SJSA1 (cell line): Measurements from ENCODE around the gene SPATA32. TPM values are rescaled to one million over a fixed set of nuclear protein-coding genes. Genes with fewer than 3 reads are reported as not detected.

ENCODE experiments used
- DNase-seq, 2 experiments: peaks; one replicate each; pipeline ENCODE4 v3.0.0-alpha.2; 2015 to 2020; ENCODE audit warnings: low spot score in 2 of 2, low read depth in 1 of 2
- H3K27ac ChIP-seq: fragments of 250-450 bp; sonication (Bioruptor Pico); 2 replicates; pipeline ENCODE4 v1.5.1; 2020; ENCODE audit warnings: mild to moderate bottlenecking, moderate library complexity
- H3K27me3 ChIP-seq: fragments of 250-450 bp; sonication (Bioruptor Pico); replicated peaks from 2 replicates; pipeline ENCODE4 v1.5.1; 2020; ENCODE audit warnings: mild to moderate bottlenecking, moderate library complexity
- H3K36me3 ChIP-seq: fragments of 250-450 bp; sonication (Bioruptor Pico); 2 replicates; pipeline ENCODE4 v1.5.1; 2020; ENCODE audit warnings: mild to moderate bottlenecking
- H3K4me1 ChIP-seq: fragments of 250-450 bp; sonication (Bioruptor Pico); replicated peaks from 2 replicates; pipeline ENCODE4 v1.6.1; 2021; ENCODE audit warnings: mild to moderate bottlenecking
- H3K4me3 ChIP-seq: fragments of 250-450 bp; sonication (Bioruptor Pico); 2 replicates; pipeline ENCODE4 v1.5.1; 2020; ENCODE audit warnings: mild to moderate bottlenecking
- H3K9me3 ChIP-seq: fragments of 250-450 bp; sonication (Bioruptor Pico); replicated peaks from 2 replicates; pipeline ENCODE4 v1.5.1; 2020; ENCODE audit warnings: mild to moderate bottlenecking
- total RNA-seq: library from RNA; depleted of rRNA; stranded (reverse); fragments of >200 nt; shearing (Covaris generic); gene quantifications from 2 replicates; pipeline ENCODE4 v1.2.3, GENCODE V29; 2014

The SPATA32 gene
- total RNA-seq, 1 experiment from 2014 or later: not detected

DNA sequence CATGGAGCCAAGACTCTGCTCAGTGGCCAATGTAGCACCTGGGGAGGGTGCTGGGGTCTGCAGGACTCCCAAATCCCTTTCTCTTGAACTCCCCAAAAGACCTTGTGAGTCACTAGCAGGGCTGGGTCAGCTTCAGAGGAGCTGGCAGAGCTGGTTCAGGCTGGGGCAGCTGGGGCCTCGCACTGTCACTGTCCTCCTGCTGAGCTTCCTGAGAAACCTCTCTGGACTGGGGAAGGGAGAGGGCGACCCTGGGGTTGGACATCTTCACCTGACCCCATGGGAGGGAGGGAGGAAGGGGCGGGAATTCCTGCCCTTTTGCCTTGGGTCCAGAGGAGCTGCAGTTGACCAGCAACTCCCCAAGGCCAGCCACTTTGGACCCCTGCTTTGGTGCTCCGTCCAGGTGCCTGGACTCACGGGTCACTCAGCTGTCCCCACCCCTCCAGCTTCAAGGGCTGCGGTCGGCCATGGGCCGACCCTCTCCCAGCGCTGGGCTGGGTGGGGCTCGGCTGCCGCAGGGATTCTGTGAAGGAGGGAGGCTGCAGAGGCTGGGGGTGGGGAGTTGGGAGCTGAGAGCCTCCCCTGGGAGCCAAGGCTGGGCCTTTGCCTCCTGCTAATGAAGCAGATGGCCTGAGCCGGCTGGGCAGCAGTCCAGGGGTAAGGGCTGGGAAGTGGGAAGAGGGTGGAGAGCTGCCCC lies 31.0 kb downstream of the SPATA32 start:
- peak in 1 of 2 experiments; percentile 48 for DNase-seq
- Histone ChIP-seq H3K27ac (no peak overlapping the region), H3K9me3 (no peaks in the 10 kb centered on the region), H3K4me3 (no peak overlapping the region), H3K36me3 (no peaks in the 10 kb centered on the region), H3K27me3 (0 out of 2 replicates have a peak, but pooled peaks cover 3% of the 10 kb centered on the region), H3K4me1 (no peaks in the 10 kb centered on the region)

DNA sequence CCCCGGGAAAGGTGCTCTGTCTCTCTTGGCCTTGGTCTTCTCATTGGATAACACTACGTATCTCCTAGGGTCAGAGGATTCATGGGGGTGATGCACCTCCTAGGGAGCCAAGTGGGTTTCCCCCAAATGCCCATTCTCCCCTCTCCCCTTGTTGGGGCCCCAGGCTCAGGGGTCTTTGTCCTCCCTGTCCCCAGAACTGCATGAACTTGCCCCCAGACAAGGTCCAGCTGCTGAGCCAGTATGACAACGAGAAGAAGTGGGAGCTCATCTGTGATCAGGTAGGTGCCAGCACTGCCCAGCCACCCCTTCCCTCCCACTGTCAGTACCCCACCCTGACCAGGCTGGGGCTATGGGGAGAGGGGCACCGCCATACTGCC lies 31.5 kb downstream of the SPATA32 start:
- no peaks in the 10 kb centered on the region for H3K4me1 ChIP-seq

GRCh38 chr17:45229681-45230409 lies 32.0 kb downstream of the SPATA32 start:
- Histone ChIP-seq H3K36me3 (no peaks in the 10 kb centered on the region), H3K9me3 (no peaks in the 10 kb centered on the region), H3K4me1 (no peaks in the 10 kb centered on the region), H3K27ac (no peak overlapping the region), H3K4me3 (no peak overlapping the region), H3K27me3 (0 out of 2 replicates have a peak, but pooled peaks cover 2% of the 10 kb centered on the region)
- peak in 1 of 2 experiments; percentile 46 for DNase-seq

More for the DNA sequence above, 31.5 kb downstream of the SPATA32 start:
- H3K27ac ChIP-seq: no peak overlapping the region
- H3K36me3 ChIP-seq: no peaks in the 10 kb centered on the region
- no peak overlapping the region for H3K4me3 ChIP-seq
- no peaks in the 10 kb centered on the region for H3K9me3 ChIP-seq
- 0 out of 2 replicates have a peak, but pooled peaks cover 3% of the 10 kb centered on the region for H3K27me3 ChIP-seq
- no peak for DNase-seq

DNA sequence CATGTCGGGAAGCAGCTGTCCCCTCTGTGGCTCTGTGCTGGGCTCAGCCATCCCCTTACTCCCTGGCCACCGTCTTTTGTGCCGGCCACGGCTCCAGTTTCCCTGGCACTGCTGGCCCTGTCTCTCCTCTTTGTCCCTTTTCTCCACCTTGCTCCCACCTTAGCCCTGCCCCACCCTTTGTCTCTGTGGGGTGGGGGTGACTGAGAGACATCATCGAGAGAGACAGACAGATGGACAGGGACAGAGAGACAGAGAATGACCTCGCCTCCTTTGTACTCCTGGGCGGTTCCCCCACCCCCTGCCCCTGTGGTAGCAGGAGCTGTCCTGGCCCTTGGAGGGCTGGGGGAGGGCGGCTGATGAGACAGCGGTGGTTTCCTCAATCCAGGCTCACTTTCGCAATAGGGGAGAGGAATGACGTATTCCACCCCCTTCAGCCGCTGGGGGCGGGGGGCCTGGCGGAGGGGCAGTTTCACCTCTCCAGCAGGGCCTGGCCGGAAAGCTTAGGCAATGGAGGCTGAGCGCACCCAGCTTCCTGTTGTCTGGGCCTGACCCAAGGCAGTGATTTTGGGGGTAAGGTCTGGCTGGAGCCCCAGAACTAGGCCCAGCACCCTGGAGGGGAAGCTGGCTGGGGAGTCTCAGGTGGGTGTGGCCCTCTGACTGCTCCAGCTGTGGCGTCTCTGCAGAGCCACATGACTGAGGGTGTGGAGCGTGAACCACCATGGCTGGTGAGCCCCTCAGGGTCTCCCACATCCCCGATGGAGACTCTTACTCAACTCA lies 32.9 kb downstream of the SPATA32 start:
- Histone ChIP-seq H3K27ac (no peak overlapping the region), H3K27me3 (peaks cover 7% of the 10 kb centered on the region), H3K9me3 (no peaks in the 10 kb centered on the region), H3K4me3 (no peak overlapping the region), H3K36me3 (no peaks in the 10 kb centered on the region), H3K4me1 (no peaks in the 10 kb centered on the region)
- DNase-seq: peak in 1 of 2 experiments; percentile 60

DNA sequence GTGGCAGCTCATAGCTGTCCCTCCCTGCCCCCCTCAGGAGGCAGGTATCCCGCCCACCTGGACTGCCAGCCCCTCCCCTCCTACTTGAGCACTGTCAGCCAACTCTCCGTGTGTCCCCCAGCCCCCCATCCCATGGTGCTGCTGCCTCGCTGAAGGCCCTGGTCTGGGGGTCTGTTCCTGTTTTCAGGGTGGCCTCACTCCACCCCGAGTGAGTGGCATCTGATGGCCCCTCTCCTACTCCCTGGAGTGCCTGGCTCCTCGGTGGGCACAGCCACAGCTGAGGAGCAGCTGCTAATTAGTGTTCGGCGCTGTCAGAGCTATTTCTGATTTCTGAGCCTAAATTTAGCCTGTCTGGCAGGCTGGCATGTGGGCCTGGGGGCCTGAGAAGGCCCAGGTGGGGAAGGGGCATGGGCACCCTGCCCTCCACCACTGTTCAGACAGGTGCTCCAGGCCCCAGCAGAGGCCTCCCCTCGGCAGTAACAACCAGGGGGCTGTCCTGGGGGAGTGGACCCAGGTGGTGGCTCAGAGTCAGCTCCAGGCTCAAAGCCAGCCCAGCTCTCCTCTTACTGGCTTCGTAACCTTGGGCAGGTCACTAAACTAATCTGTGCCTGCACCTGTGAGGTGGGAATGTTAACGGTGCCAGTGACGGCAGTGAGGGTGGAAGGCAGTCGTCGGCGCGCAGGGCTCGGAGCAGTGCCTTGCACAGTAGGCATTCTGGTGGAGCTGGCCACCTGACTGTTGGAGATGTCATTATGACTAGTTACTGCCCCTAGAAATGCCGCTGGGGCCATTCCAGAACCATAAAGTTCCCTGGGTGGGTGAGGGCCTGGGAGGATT lies 33.8 kb downstream of the SPATA32 start:
- Histone ChIP-seq H3K4me3 (no peak overlapping the region), H3K36me3 (no peaks in the 10 kb centered on the region), H3K27me3 (peaks cover 16% of the 10 kb centered on the region), H3K9me3 (no peaks in the 10 kb centered on the region), H3K27ac (no peak overlapping the region), H3K4me1 (no peaks in the 10 kb centered on the region)
- no peak for DNase-seq

DNA sequence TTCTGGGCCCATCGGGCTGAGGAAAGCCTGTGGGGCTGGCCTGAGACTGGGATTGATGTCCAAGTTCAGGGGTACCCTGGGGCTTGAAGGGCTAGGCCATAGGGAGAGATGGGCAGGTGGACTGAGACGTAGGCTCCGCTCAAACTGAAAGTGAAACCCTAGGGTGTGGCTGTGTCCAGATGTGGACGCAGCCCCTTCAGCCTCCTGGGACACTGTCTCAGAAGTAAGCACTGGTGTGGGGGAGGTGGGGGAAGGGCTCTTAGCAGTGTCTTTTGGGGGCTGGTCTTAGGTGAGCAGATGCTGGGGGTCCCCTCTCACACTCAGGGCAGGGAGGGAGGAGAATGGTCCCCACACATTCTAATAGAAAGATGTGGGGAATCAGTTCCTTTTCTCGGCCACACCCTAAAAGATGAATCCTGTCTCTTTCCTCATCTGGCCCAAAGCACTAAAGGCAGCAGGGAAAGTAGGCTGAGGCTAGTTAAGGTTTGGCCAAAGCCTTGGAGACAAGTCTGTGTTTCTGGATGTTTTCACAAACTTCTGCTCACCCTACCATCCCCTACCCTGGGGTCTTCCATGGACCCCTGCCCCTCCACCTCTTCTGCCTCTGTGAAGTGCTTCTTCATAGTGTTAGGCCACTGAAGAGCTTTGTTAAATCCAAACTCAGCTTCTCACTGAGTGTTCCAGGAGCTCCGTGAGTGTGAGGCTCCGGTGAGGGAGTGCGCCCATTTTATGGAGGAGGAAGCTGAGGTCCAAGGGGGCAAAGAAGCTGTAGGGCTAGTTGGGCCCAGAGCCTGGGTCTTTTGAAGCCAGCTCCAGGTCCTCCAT lies 34.6 kb downstream of the SPATA32 start:
- Histone ChIP-seq H3K27ac (no peak overlapping the region), H3K4me3 (no peak overlapping the region), H3K36me3 (no peaks in the 10 kb centered on the region), H3K9me3 (no peaks in the 10 kb centered on the region), H3K27me3 (peaks cover 24% of the 10 kb centered on the region), H3K4me1 (no peaks in the 10 kb centered on the region)
- DNase-seq: no peak

GRCh38 chr17:45226576-45226975 lies 35.3 kb downstream of the SPATA32 start:
- H3K36me3 ChIP-seq: no peaks in the 10 kb centered on the region
- H3K4me3 ChIP-seq: no peak overlapping the region
- DNase-seq: no peak
- no peak overlapping the region for H3K27ac ChIP-seq
- H3K4me1 ChIP-seq: peaks cover 7% of the 10 kb centered on the region
- H3K9me3 ChIP-seq: no peaks in the 10 kb centered on the region
- H3K27me3 ChIP-seq: peaks cover 30% of the 10 kb centered on the region

GRCh38 chr17:45225964-45226530 lies 35.8 kb downstream of the SPATA32 start:
- H3K27ac ChIP-seq: no peak overlapping the region
- peak in 1 of 2 experiments; percentile 52 for DNase-seq
- H3K4me3 ChIP-seq: no peak overlapping the region
- H3K27me3 ChIP-seq: peaks cover 35% of the 10 kb centered on the region
- peaks cover 12% of the 10 kb centered on the region for H3K4me1 ChIP-seq
- H3K36me3 ChIP-seq: no peaks in the 10 kb centered on the region
- no peaks in the 10 kb centered on the region for H3K9me3 ChIP-seq

DNA sequence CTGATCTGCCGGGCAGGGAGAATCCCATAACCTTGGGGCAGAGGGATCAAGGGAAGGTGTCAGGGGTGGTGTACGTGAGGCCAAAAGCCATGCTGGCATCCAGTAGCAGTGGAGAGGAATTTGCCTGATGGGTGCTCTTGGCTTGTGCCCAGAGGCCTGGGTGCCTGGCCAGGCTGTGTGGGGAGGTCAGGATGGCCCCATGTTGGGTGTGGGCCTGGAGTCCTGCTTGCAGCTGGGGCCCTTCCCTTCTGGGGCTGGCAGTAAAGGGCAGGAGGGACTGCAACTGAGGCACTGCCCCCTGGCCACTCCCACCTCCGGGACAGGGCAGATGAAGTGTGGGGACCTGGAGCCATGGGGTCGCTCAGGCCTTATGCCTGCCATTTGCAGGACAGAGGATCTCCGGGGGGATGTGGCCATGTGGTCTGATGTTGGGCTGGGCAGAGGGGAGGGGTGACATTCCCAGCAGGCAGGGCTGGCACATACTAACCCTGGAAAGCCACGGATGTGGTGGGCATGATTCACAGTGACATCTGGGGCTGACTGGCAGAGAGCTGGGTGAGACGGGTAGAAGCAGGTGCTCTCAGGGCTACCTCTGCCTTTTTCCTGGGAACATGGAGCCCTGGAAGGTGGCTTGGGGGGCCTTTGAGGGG lies 36.7 kb downstream of the SPATA32 start:
- H3K9me3 ChIP-seq: no peaks in the 10 kb centered on the region
- H3K4me1 ChIP-seq: peaks cover 12% of the 10 kb centered on the region
- peaks cover 42% of the 10 kb centered on the region for H3K27me3 ChIP-seq
- no peaks in the 10 kb centered on the region for H3K36me3 ChIP-seq
- DNase-seq: no peak
- H3K4me3 ChIP-seq: no peak overlapping the region
- H3K27ac ChIP-seq: no peak overlapping the region

DNA sequence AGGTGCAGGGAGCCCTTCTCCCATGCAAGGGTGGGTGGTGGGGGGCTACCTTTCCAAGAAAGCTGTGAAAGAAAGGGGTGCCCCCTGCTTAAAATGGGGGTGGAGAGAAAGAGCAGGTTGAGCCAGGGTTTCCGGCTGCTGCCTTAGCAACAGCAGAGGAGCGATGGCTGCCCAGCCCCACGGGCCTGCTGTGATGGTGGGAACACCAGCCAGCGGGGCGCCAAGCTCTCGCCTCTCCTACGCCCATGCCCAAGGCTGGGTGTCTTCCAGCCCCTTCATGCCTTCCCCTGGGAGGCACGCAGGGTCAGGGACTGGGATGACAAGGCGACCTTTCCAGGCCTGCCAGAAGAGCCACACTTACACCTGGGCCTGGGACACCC lies 37.2 kb downstream of the SPATA32 start:
- no peak overlapping the region for H3K27ac ChIP-seq
- no peaks in the 10 kb centered on the region for H3K9me3 ChIP-seq
- DNase-seq: no peak
- H3K4me1 ChIP-seq: peaks cover 12% of the 10 kb centered on the region
- H3K4me3 ChIP-seq: no peak overlapping the region
- no peaks in the 10 kb centered on the region for H3K36me3 ChIP-seq
- H3K27me3 ChIP-seq: peaks cover 45% of the 10 kb centered on the region

- H3K27ac ChIP-seq: no peak overlapping the region
- peaks cover 45% of the 10 kb centered on the region for H3K27me3 ChIP-seq
- no peak overlapping the region for H3K4me3 ChIP-seq
- no peak for DNase-seq
- H3K9me3 ChIP-seq: no peaks in the 10 kb centered on the region
- H3K36me3 ChIP-seq: no peaks in the 10 kb centered on the region
- peaks cover 12% of the 10 kb centered on the region for H3K4me1 ChIP-seq
These were observed 38.1 kb downstream of the SPATA32 start for GRCh38 chr17:45223539-45224528.
